Measurements from ENCODE around the gene SCGB3A2.

- no peak for TF ChIP-seq CTCF (IDR thresholded peaks at IDR 0.05; ENCODE audit: insufficient read depth, low read length, poor library complexity, severe bottlenecking)
- TF ChIP-seq EZH2phosphoT487 (conservative IDR thresholded peaks at IDR 0.05; ENCODE audit: low read length) = no peak
Observed at GRCh38 chr5:147898875-147899401, 20.4 kb downstream of the SCGB3A2 start.
